GM12878 (cell line): ENCODE measurements around the gene DCN. TPM values are rescaled to one million over a fixed set of nuclear protein-coding genes. Genes with fewer than 3 reads are reported as not detected.

Experiments
- ATAC-seq: fragments of 200-7000 bp; cut with Tn5 transposase; 3 replicates; pipeline ENCODE4 v1.9.1; 2020; ENCODE audit warnings: mild to moderate bottlenecking, moderate library complexity
- BruUV-seq: library from RNA; stranded (reverse); fragments of 400-500 nt; replicated peaks from 2 replicates; lab custom pipeline; 2021; lab: Mats Ljungman, UMichigan
- CTCF ChIA-PET: fragments of 300-600 bp; sonication (Branson Sonifier 250); formaldehyde crosslinking; extraction: SDS; loops from one replicate; lab custom pipeline; 2021; ENCODE audit warnings: inconsistent platforms; lab: Yijun Ruan, JAX
- POLR2A ChIA-PET: fragments of 350-600 bp; formaldehyde crosslinking; extraction: SDS; loops from one replicate; lab custom pipeline; 2021; ENCODE audit warnings: inconsistent platforms; lab: Charles Lee
- RAD21 ChIA-PET: fragments of 300-600 bp; sonication (Branson Sonifier 250); formaldehyde crosslinking; loops from one replicate; lab custom pipeline; 2023; ENCODE audit warnings: antibody characterized with exemption; ENCODE audit not compliant: unreplicated experiment; lab: Charles Lee
- SMC1A ChIA-PET: fragments of 300-600 bp; sonication (Branson Sonifier 250); formaldehyde crosslinking; loops from one replicate; lab custom pipeline; 2023; ENCODE audit not compliant: unreplicated experiment, uncharacterized antibody; lab: Charles Lee
- DNase-seq: peaks from one replicate; pipeline ENCODE4 v3.0.0-alpha.2; 2011; ENCODE audit warnings: low read depth, low spot score
- FAIRE-seq: peaks from 3 replicates; lab custom pipeline; 2011; peaks lifted over from hg19 to GRCh38; lab: Jason Lieb, UNC
- H2AFZ ChIP-seq: 2 replicates; pipeline ENCODE4 v1.6.0; 2011; ENCODE audit warnings: low read depth, low read length, control low read depth; ENCODE audit not compliant: control insufficient read depth
- H3K27ac ChIP-seq: 2 replicates; pipeline ENCODE4 v1.5.1; 2011; ENCODE audit warnings: control low read depth; ENCODE audit not compliant: control insufficient read depth, insufficient read depth
- H3K27me3 ChIP-seq, 2 experiments: replicated peaks in 1 of 2; 2 replicates each; pipeline versions ENCODE4 v1.6.0 to v1.6.1; 2011; ENCODE audit warnings: low read length in 1 of 2; ENCODE audit not compliant: control insufficient read depth in 2 of 2, insufficient read depth in 2 of 2
- H3K36me3 ChIP-seq, 2 experiments: 2 replicates each; pipeline ENCODE4 v1.5.1; 2011; ENCODE audit warnings: low read length in 1 of 2; ENCODE audit not compliant: control insufficient read depth in 2 of 2, insufficient read depth in 2 of 2
- H3K4me1 ChIP-seq: 2 replicates; pipeline ENCODE4 v1.6.1; 2011; ENCODE audit warnings: mild to moderate bottlenecking, low read length, moderate library complexity, mixed read lengths; ENCODE audit not compliant: control insufficient read depth, insufficient read depth
- H3K4me2 ChIP-seq: 2 replicates; pipeline ENCODE4 v1.6.0; 2011; ENCODE audit warnings: control low read depth; ENCODE audit not compliant: control insufficient read depth, insufficient read depth
- H3K4me3 ChIP-seq: fragments of 200-600 bp; sonication (generic); 2 replicates; pipeline ENCODE4 v1.5.1; 2016
- H3K79me2 ChIP-seq: 2 replicates; pipeline ENCODE4 v1.6.0; 2011; ENCODE audit warnings: low read length; ENCODE audit not compliant: control insufficient read depth, insufficient read depth
- H3K9ac ChIP-seq: 2 replicates; pipeline ENCODE4 v1.8.0; 2011; ENCODE audit warnings: low read length, control low read depth, mixed read lengths; ENCODE audit not compliant: control insufficient read depth, insufficient read depth
- H3K9me3 ChIP-seq: replicated peaks from 3 replicates; pipeline ENCODE4 v1.5.1; 2011; ENCODE audit warnings: mild to moderate bottlenecking, low read length; ENCODE audit not compliant: control insufficient read depth, insufficient read depth
- H4K20me1 ChIP-seq: 2 replicates; pipeline ENCODE4 v1.6.0; 2011; ENCODE audit not compliant: control insufficient read depth, insufficient read depth
- CBX5 ChIP-seq: sonication (generic); IDR thresholded peaks from 2 replicates; pipeline ENCODE4 v1.6.1; 2016; ENCODE audit warnings: low read depth, moderate library complexity, mild to moderate bottlenecking, inconsistent platforms
- LARP7 ChIP-seq: fragments of 450-650 bp; IDR thresholded peaks from 2 replicates; pipeline ENCODE4 v1.6.1; 2017; ENCODE audit warnings: mild to moderate bottlenecking
- POU2F2 ChIP-seq: IDR thresholded peaks from 3 replicates; pipeline ENCODE4 v1.6.1; 2011; ENCODE audit warnings: low read depth, mild to moderate bottlenecking, low read length, borderline replicate concordance
- SIX5 ChIP-seq: IDR thresholded peaks from 2 replicates; pipeline ENCODE4 v1.6.1; 2011; ENCODE audit warnings: mild to moderate bottlenecking, low read depth, low read length, moderate library complexity; ENCODE audit not compliant: severe bottlenecking
- SMAD1 ChIP-seq: fragments of 450-650 bp; IDR thresholded peaks from 2 replicates; pipeline ENCODE4 v1.6.1; 2018; ENCODE audit warnings: mild to moderate bottlenecking, low read depth; ENCODE audit not compliant: partially characterized antibody
- SREBF1 ChIP-seq: IDR thresholded peaks from 2 replicates; pipeline ENCODE4 v1.6.1; 2012; ENCODE audit warnings: mild to moderate bottlenecking, low read length
- TARDBP ChIP-seq: IDR thresholded peaks from 2 replicates; pipeline ENCODE4 v1.6.1; 2016; ENCODE audit warnings: borderline replicate concordance
- ZBED1 ChIP-seq: IDR thresholded peaks from 2 replicates; pipeline ENCODE4 v1.6.1; 2016; ENCODE audit warnings: borderline replicate concordance
- WGBS: methylation state at CpG from one replicate; pipeline ENCODE4 v1.1.6; 2016; ENCODE audit warnings: low lambda C conversion rate; ENCODE audit not compliant: insufficient replicate concordance, insufficient coverage; ENCODE audit errors: missing lambda C conversion rate; 5-methylcytosine and 5-hydroxymethylcytosine counted together
- in situ Hi-C: fragments of 300-500 bp; cut with MboI; formaldehyde crosslinking; loops from 9 replicates; pipeline ENCODE4 v1.14.3; 2018; ENCODE audit warnings: mixed read lengths
- intact Hi-C: fragments of 100-400 bp; cut with micrococcal nuclease; formaldehyde crosslinking; loops from one replicate; pipeline ENCODE4 v1.14.2; 2022; ENCODE audit not compliant: unreplicated experiment
- polyA plus RNA-seq, 11 experiments: library from polyadenylated mRNA; depleted of rRNA in 4 of 11; unstranded in 6 of 11; stranded (reverse) in 5 of 11; fragments of >200 nt; fragmentation: Nextera tagmentation in 4 of 11; fragmentation: Illumina TruSeq in 1 of 11; extraction: Ambion mirVana in 4 of 11; extraction: Trizol in 1 of 11; gene quantifications; 1 replicate in 1 of 11; 2 replicates in 10 of 11; pipeline versions ENCODE4 v1.2.1 to v1.2.3, GENCODE V29; 2011 to 2016; ENCODE audit warnings: inconsistent platforms in 2 of 11, missing spikeins in 2 of 11, low read depth in 1 of 11
- total RNA-seq, 4 experiments: library from RNA; depleted of rRNA in 3 of 4; stranded (reverse); fragments of >200 nt in 3 of 4; fragmentation: Illumina TruSeq in 1 of 4; extraction: Trizol in 1 of 4; gene quantifications; 2 replicates each; pipeline versions ENCODE4 v1.2.1 to v1.2.3, GENCODE V29; 2013 to 2021

DCN gene
- total and polyA plus RNA-seq, 10 of the 15 experiments (the other 5 are each of a cell fraction or from before 2014, with no cell fraction given), result 0.07 to 2.1 (median 0.75) TPM; not detected in 6

DNA sequence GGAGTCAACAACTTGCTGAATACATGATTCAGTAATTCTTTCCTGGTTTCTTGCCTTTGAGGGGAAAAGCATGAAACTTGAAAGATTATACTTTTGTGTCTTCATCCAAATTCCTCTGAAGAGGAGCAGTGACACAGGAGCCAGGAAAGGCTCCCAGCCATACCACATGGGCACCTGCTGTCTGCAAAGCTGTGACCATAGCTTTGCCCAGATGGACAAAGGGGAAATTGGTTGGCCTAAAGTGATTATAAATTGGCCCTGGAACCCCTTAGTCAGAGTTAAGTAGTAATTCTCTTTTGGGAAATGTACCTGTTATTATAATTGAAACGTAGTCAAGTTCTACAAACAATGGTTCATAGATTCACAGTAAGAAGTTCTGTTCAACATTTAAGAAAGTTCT lies 44.3 kb upstream of the DCN start:
- Histone ChIP-seq H3K4me1 (no peaks in the 10 kb centered on the region), H3K79me2 (no peaks in the 10 kb centered on the region), H3K27me3 (no peaks in the 10 kb centered on the region), H3K9ac (no peak overlapping the region), H3K36me3 (no peaks in the 10 kb centered on the region), H4K20me1 (no peaks in the 10 kb centered on the region), H3K9me3 (no peaks in the 10 kb centered on the region), H2AFZ (no peak overlapping the region), H3K4me3 (no peak overlapping the region), H3K4me2 (no peak overlapping the region), H3K27ac (no peak overlapping the region)
- no peak for DNase-seq
- TF ChIP-seq LARP7 (no peak), POU2F2 (no peak), SIX5 (no peak)
- ChIA-PET SMC1A (no interaction called here), POLR2A (no interaction called here), CTCF (interaction anchor here (1.0 kb wide), 1 partner anchor 48 kb away, joined by 3 read pairs; no protein-coding TSS in a partner anchor), RAD21 (no interaction called here)
- no peak for ATAC-seq
- intact Hi-C loops (no loop called here), in situ Hi-C loops (no loop called here)
- BruUV-seq, result no TSS peak
- FAIRE-seq, result no peak
- WGBS, result 0% methylated on average over 1 of the region's 1 CpG

DNA sequence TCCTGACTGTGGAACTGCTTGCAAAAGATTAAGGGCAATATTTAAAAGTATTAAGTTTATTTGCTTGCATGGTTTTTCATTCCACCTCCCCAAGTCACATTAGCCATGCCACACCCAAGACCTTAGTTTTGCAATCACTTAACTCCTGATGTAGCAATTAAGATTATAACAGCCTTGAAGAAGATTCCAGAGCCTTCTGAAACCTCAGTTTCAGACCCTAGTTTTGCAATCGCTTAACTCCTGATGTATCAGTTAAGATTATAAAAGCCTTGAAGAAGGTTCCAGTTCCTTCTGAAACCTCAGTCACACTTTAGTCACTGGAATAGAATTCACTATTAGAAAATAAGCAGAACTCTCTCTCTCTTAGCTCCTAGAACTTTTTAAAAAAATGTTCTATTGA lies 42.7 kb upstream of the DCN start:
- no peak for ATAC-seq
- in situ Hi-C loops (no loop called here), intact Hi-C loops (no loop called here)
- ChIA-PET RAD21 (no interaction called here), SMC1A (interaction anchor here (1.6 kb wide), 1 partner anchor 14 kb away, joined by 3 read pairs; no protein-coding TSS in a partner anchor), CTCF (no interaction called here), POLR2A (no interaction called here)
- no peaks in the 10 kb centered on the region for H3K9me3 ChIP-seq
- H3K4me3 ChIP-seq, result no peak overlapping the region
- TF ChIP-seq CBX5 (no peak), SMAD1 (no peak), ZBED1 (no peak), SREBF1 (no peak), TARDBP (no peak)
- no peaks in the 10 kb centered on the region for H4K20me1 ChIP-seq
- H2AFZ ChIP-seq, result no peak overlapping the region
- no peaks in the 10 kb centered on the region for H3K79me2 ChIP-seq
- no TSS peak for BruUV-seq
- FAIRE-seq, result no peak
- H3K9ac ChIP-seq, result no peak overlapping the region
- no peak overlapping the region for H3K4me2 ChIP-seq
- 91% methylated on average over 1 of the region's 1 CpG for WGBS
- no peaks in the 10 kb centered on the region for H3K27me3 ChIP-seq
- no peaks in the 10 kb centered on the region for H3K4me1 ChIP-seq
- H3K36me3 ChIP-seq, result no peaks in the 10 kb centered on the region
- H3K27ac ChIP-seq, result no peak overlapping the region
- no peak for DNase-seq
